Heart right ventricle (tissue), 16 donors: ENCODE measurements around the gene SPECC1L. TPM values are rescaled to one million over a fixed set of nuclear protein-coding genes. Genes with fewer than 3 reads are reported as not detected.

Experiments used
- ATAC-seq, 8 donors: fragments of 200-7000 bp; cut with Tn5 transposase; one replicate each; pipeline ENCODE4 v1.9.1; 2020; ENCODE audit warnings: mild to moderate bottlenecking in 8 of 8, moderate library complexity in 8 of 8, moderate number of reproducible peaks in 1 of 8
- DNase-seq, 2 donors: peaks; one replicate each; pipeline ENCODE4 v3.0.0-alpha.2; 2020
- H3K27ac ChIP-seq, 10 donors: fragments of 200-600 bp; sonication (generic) in 2 of 10; one replicate each; pipeline versions ENCODE4 v1.5.0 to v1.8.0; 2020 to 2022; ENCODE audit warnings: mild to moderate bottlenecking in 3 of 10
- H3K27me3 ChIP-seq, 7 donors: fragments of 200-600 bp; one replicate each; pipeline ENCODE4 v1.8.0; 2021 to 2022; ENCODE audit warnings: mild to moderate bottlenecking in 2 of 7
- H3K36me3 ChIP-seq, 9 donors: fragments of 200-600 bp; sonication (generic) in 1 of 9; one replicate each; pipeline versions ENCODE4 v1.5.0 to v1.8.0; 2020 to 2022; ENCODE audit warnings: mild to moderate bottlenecking in 2 of 9
- H3K4me1 ChIP-seq, 9 donors: fragments of 200-600 bp; sonication (generic) in 1 of 9; one replicate each; pipeline versions ENCODE4 v1.5.0 to v1.8.0; 2020 to 2022; ENCODE audit warnings: mild to moderate bottlenecking in 4 of 9
- H3K4me3 ChIP-seq, 10 donors: fragments of 200-600 bp; sonication (generic) in 2 of 10; one replicate each; pipeline versions ENCODE4 v1.5.0 to v1.8.0; 2020 to 2022; ENCODE audit warnings: mild to moderate bottlenecking in 7 of 10, moderate library complexity in 2 of 10
- H3K9me3 ChIP-seq, 11 donors: fragments of 200-600 bp in 10 of 11; sonication (generic) in 2 of 11; one replicate each; pipeline versions ENCODE4 v1.5.0 to v1.8.0; 2013 to 2022; ENCODE audit warnings: mild to moderate bottlenecking in 2 of 11, control low read depth in 1 of 11, moderate library complexity in 1 of 11
- CTCF ChIP-seq, 9 donors: fragments of 200-600 bp; sonication (generic) in 2 of 9; IDR thresholded peaks; one replicate each; pipeline versions ENCODE4 v1.5.0 to v1.8.0; 2021 to 2022; ENCODE audit warnings: antibody characterized with exemption in 9 of 9, mild to moderate bottlenecking in 5 of 9, moderate library complexity in 1 of 9
- WGBS, 2 donors: extraction: QIAGEN DNeasy Blood & Tissue Kit; methylation state at CpG; one replicate each; pipeline ENCODE4 v1.1.7; 2013; ENCODE audit warnings: inconsistent platforms in 1 of 2; 5-methylcytosine and 5-hydroxymethylcytosine counted together
- intact Hi-C, 10 donors: fragments of 100-400 bp; cut with DNase I; formaldehyde crosslinking; loops; one replicate each; pipeline versions ENCODE4 v1.11.1 to v1.14.2; 2022
- polyA plus RNA-seq, 2 donors: library from polyadenylated mRNA; stranded (reverse); fragments of 200-250 nt; gene quantifications; one replicate each; pipeline ENCODE4 v1.2.3, GENCODE V29; 2013
- total RNA-seq, 10 donors: library from RNA; stranded (reverse); fragmentation: NEBNext Ultra II Directional in 3 of 10; extraction: Animal tissue kit (Norgen Biotek cat#: 25700) in 3 of 10; gene quantifications; one replicate each; pipeline versions ENCODE4 v1.2.1 to v1.2.4, GENCODE V29; 2021 to 2023
- donor health status: Arrhythmogenic right ventricular cardiomyopathy.
- donor health status: ischemic (EF 13 %, LVEDD 7.1; RV severe dilation, severe dysfunction).
- donor health status: healthy with polysubstance abuse.
- donor health status: DM: no; HTN: yes; CAD: no.
- donor health status: DM: no; HTN: no; CAD: no.
- donor health status: ischemic (EF 25% LVEDD 6.9; RV normal size, moderate dysfunction).
- donor health status: ischemic (EF 25% LVEDD 5.7; RV mildly dilated, moderate dysfunction).
- donor health status: healthy.
- donor health status: DM: yes; HTN: yes; CAD: no.
- donor health status: Ischemic cardiomyopathy.
- donor health status: ischemic (EF 35%, LVEDD 5.7; RV mildly dilated, moderate dysfunction).
- donor health status: nonischemic (EF 11% LVEDD 7.7; RV severe dilation, severe dysfunction).
- donor health status: DM: yes; HTN: yes; CAD: no.
- donor health status: PGD.
- donor health status: ischemic (EF 29% LVEDD 5.4; RV normal size, mild dysfunction).
- donor health status: nonischemic (EF 23%, LVEDD 6.1; RV moderate dilation, normal function).

Gene SPECC1L
- total and polyA plus RNA-seq, 12 donors = 8.3 to 61.7 (median 49.5) TPM

DNA sequence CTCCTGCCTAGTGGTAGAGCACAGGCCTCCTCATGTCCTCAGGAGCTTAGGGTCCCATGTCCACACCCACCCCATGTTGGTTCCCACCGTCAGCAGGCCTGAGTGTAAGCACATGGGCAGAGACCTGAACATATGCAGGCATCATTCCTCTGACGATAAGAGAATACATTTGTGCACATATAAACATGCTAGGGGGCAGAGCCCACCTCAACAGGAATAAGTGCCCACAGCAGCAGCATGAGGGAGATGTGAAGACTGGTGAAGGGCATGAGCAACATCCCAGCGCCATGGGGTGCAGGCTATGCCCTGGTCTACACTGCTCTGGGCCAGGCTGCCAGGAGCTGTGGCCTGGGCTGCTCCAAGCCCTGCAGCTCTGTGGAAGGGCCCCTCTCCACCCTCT, 173.6 kb downstream of the SPECC1L start:
- ATAC-seq = no peak
- intact Hi-C loops = no loop called here
- H3K27ac ChIP-seq = peak overlapping the region in 1 of 10 donors; percentile 15
- no peaks in the 10 kb centered on the region for H3K27me3 ChIP-seq
- H3K4me1 ChIP-seq = peaks cover 0 to 59% (median 30%) of the 10 kb centered on the region in 9 donors
- no peaks in the 10 kb centered on the region for H3K9me3 ChIP-seq
- H3K4me3 ChIP-seq = no peak overlapping the region
- no peak for DNase-seq
- 94 to 98% methylated on average over 3 of the region's 3 CpGs for WGBS, 2 donors
- H3K36me3 ChIP-seq = peaks cover 0 to 37% (median 8%) of the 10 kb centered on the region in 9 donors
- no peak for TF ChIP-seq CTCF (IDR thresholded peaks at IDR 0.05)

DNA sequence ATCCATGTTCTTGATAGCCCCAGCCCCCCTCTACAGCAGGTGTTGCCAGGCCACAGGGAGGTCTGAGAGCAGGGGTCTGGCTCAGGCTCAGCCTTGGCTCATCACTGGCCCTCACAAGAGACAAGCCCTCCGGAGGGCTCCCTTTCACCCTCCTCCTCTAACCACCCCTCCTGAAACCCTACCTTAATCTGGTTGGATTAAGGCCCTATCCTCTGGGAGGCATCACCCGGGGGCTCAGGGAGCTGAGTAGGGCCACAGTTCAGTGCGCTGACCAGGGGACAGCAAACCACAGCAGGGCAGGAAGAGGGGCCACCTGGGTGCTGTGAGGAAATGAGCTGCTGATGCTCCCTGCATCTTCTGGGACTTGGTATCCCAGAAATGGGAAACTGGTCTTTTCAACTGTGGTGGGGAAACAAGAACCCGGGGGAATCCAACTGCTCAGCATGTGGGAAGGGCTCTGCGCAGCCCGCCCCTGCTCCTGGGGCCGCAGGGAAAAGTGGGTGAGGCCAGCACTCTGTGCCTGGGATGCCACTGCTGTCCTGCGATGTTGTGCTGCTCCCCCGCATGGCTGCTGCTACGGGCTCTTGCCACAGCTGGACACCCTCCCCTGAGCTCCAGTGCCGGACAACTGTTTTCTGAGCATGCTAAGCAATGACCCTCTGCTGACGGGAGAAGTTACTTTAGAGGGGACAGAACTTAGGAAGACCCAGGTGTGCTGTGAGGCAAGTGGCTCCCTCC, 174.3 kb downstream of the SPECC1L start:
- peaks cover 0 to 57% (median 36%) of the 10 kb centered on the region in 9 donors for H3K4me1 ChIP-seq
- 74 to 76% methylated on average over 12 of the region's 12 CpGs for WGBS, 2 donors
- intact Hi-C loops = no loop called here
- peak overlapping the region in 2 of 10 donors; percentile 6 to 15 for H3K27ac ChIP-seq
- ATAC-seq (peak in 3 of 8 donors; percentile 13 to 29 (median 21)), DNase-seq (no peak)
- TF ChIP-seq CTCF (IDR thresholded peaks at IDR 0.05) = no peak
- no peak overlapping the region for H3K4me3 ChIP-seq
- H3K27me3 ChIP-seq = no peaks in the 10 kb centered on the region
- peaks cover 0 to 37% (median 8%) of the 10 kb centered on the region in 9 donors for H3K36me3 ChIP-seq
- no peaks in the 10 kb centered on the region for H3K9me3 ChIP-seq

- DNase-seq (no peak), ATAC-seq (no peak)
- Histone ChIP-seq H3K4me1 (peaks cover 0 to 59% (median 44%) of the 10 kb centered on the region in 9 donors), H3K9me3 (no peaks in the 10 kb centered on the region), H3K4me3 (no peak overlapping the region), H3K27me3 (no peaks in the 10 kb centered on the region), H3K36me3 (peaks cover 0 to 34% (median 8%) of the 10 kb centered on the region in 9 donors), H3K27ac (peak overlapping the region in 3 of 10 donors; percentile 0 to 39 (median 6))
- 70 to 76% methylated on average over 11 of the region's 11 CpGs for WGBS, 2 donors
- intact Hi-C loops = no loop called here
- TF ChIP-seq CTCF (IDR thresholded peaks at IDR 0.05) = no peak
These were observed 175.0 kb downstream of the SPECC1L start for GRCh38 chr22:24445481-24446259.

- intact Hi-C loops = no loop called here
- H3K27ac ChIP-seq = peak overlapping the region in 1 of 10 donors; percentile 0
These were observed 175.6 kb downstream of the SPECC1L start for GRCh38 chr22:24446260-24446611.

More at GRCh38 chr22:24446260-24446611, 175.6 kb downstream of the SPECC1L start:
- H3K36me3 ChIP-seq = peaks cover 0 to 28% (median 5%) of the 10 kb centered on the region in 9 donors
- WGBS, 2 donors = 83 to 85% methylated on average over 3 of the region's 3 CpGs
- no peak overlapping the region for H3K4me3 ChIP-seq
- ATAC-seq (no peak), DNase-seq (no peak)
- no peak for TF ChIP-seq CTCF (IDR thresholded peaks at IDR 0.05)
- no peaks in the 10 kb centered on the region for H3K9me3 ChIP-seq
- H3K4me1 ChIP-seq = peaks cover 0 to 59% (median 47%) of the 10 kb centered on the region in 9 donors
- no peaks in the 10 kb centered on the region for H3K27me3 ChIP-seq
